ENCODE data around the gene FAM117A. TPM values are rescaled to one million over a fixed set of nuclear protein-coding genes. Genes with fewer than 3 reads are reported as not detected.

FAM117A gene
- total and polyA plus RNA-seq, 2 donors (not counting 1 experiment from before 2014, with no cell fraction given): 93.4 to 162 TPM

DNA sequence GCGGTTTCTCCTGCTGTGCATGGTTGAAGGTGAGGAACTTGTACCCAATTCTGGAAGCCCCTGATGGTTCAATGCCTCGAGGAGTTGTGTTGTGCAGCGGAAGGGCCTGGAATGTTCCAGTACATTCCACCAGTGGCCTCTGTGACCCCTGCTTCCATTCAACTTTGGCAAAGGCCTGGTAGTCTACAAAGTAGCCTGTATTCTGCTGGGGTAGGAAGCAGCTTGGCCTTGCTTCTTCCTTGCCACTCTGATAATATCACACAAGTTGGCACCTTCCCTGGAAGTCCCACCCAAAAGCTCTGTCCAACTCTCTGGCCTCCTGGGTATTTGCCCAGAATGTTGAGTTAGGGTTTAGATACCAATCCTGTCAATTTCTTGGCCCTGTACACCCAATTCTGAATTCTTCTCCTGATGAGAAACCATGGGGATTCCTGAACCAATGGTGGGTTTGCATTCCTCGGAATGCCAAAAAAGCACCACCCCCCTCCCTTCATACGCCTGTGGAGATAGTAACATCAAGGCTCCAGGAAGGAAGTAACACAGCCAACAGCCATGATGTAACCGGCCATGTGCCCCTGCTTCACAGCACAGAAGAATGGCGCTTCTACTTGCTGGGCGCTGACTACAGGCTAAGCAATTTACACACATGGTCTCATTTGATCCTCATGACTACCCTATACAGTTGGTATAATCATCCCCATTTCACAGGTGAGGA is 11.8 kb upstream of the FAM117A start:
- Histone ChIP-seq H3K4me3 (ENCODE audit: control extremely low read depth in 1 of 5, extremely low read depth in 1 of 5, insufficient read depth in 1 of 5, low read depth in 2 of 5, low read length in 4 of 5) (no peak overlapping the region), H3K4me1 (ENCODE audit: control insufficient read depth in 2 of 2, insufficient read depth in 2 of 2, low read length in 2 of 2) (no peaks in the 10 kb centered on the region), H3K4me2 (replicated peaks; ENCODE audit: low read depth, low read length, poor library complexity, severe bottlenecking) (no peak overlapping the region), H3K27me3 (replicated peaks in 1 of 4; ENCODE audit: control extremely low read depth in 1 of 4, control insufficient read depth in 3 of 4, insufficient read depth in 4 of 4, low read length in 3 of 4) (no peaks in the 10 kb centered on the region), H4K20me1 (ENCODE audit: control insufficient read depth, insufficient read depth, low read length, poor library complexity, severe bottlenecking) (no peaks in the 10 kb centered on the region), H2AFZ (ENCODE audit: insufficient read depth, low read depth, low read length, poor library complexity, severe bottlenecking) (no peak overlapping the region), H3K79me2 (ENCODE audit: control insufficient read depth, insufficient read depth, low read length) (no peaks in the 10 kb centered on the region), H3K9me3 (ENCODE audit: control extremely low read depth in 1 of 3, control insufficient read depth in 2 of 3, insufficient read depth in 1 of 3, low read length in 2 of 3) (no peaks in the 10 kb centered on the region), H3K36me3 (replicated peaks in 1 of 2; ENCODE audit: control extremely low read depth in 1 of 2, control insufficient read depth in 1 of 2, extremely low read depth in 1 of 2, insufficient read depth in 2 of 2, low read length in 1 of 2) (no peaks in the 10 kb centered on the region), H3K27ac (ENCODE audit: low read length in 2 of 2) (no peak overlapping the region), H3K9ac (ENCODE audit: low read length) (no peak overlapping the region)
- POLR2A ChIA-PET: no interaction called here
- TF ChIP-seq, protein P1, sequence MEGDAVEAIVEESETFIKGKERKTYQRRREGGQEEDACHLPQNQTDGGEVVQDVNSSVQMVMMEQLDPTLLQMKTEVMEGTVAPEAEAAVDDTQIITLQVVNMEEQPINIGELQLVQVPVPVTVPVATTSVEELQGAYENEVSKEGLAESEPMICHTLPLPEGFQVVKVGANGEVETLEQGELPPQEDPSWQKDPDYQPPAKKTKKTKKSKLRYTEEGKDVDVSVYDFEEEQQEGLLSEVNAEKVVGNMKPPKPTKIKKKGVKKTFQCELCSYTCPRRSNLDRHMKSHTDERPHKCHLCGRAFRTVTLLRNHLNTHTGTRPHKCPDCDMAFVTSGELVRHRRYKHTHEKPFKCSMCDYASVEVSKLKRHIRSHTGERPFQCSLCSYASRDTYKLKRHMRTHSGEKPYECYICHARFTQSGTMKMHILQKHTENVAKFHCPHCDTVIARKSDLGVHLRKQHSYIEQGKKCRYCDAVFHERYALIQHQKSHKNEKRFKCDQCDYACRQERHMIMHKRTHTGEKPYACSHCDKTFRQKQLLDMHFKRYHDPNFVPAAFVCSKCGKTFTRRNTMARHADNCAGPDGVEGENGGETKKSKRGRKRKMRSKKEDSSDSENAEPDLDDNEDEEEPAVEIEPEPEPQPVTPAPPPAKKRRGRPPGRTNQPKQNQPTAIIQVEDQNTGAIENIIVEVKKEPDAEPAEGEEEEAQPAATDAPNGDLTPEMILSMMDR (IDR thresholded peaks at IDR 0.05): no peak
- TF ChIP-seq EZH2 (IDR thresholded peaks at IDR 0.05; ENCODE audit: borderline replicate concordance, insufficient read depth, low read depth, low read length, poor library complexity, severe bottlenecking): no peak
- CTCF ChIA-PET: interaction anchor here (1.5 to 4.8 kb wide), 3 partner anchors 11 to 208 kb away, joined by 4 to 58 read pairs (median 17); partner anchors contain the start of gene SLC35B1
- DNase-seq (no peak), ATAC-seq (ENCODE audit: low read depth) (no peak)
- WGBS (ENCODE audit: insufficient coverage): 94% methylated on average over 5 of the region's 8 CpGs
- Mint-ChIP-seq H3K27ac (no peak overlapping the region), H3K9me3 (ENCODE audit: insufficient read depth) (no peaks in the 10 kb centered on the region), H3K4me1 (peaks cover 3% of the 10 kb centered on the region), H3K27me3 (peaks cover 3% of the 10 kb centered on the region), H3K4me3 (no peak overlapping the region)
- intact Hi-C loops (cut with micrococcal nuclease): no loop called here

DNA sequence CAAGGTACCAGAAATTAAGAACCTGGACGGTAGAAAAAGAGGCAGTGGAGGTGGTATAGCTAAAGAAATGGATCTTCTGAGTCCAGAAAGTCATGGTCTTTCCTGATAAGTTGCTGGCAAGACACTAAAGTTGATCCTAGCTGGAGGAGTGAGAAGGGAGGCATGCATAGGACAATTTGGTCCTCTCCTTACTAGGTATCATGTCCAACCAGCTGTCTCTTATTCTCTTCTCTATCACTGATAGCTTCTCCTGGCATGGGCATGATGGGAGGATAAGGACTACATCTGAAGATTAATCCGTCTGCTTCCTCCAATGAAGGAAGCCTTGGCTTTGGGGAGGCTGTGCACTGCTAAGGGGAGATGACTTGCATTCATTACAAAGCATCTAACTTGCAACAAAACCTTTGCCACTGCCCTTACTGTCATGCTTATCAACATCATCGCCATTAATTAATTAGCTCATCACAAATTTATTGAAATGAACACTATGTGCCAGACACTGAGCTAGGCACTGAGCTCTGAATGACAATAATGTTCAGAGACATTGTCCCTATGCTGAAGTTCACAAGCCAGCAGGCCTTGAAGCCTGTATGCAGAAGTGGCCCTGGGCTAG is 3.1 kb upstream of the FAM117A start:
- Histone ChIP-seq H3K9ac (ENCODE audit: low read length) (no peak overlapping the region), H3K9me3 (ENCODE audit: control extremely low read depth in 1 of 3, control insufficient read depth in 2 of 3, insufficient read depth in 1 of 3, low read length in 2 of 3) (peaks cover 0 to 3% (median 1%) of the 10 kb centered on the region in 3 donors), H3K4me1 (ENCODE audit: control insufficient read depth in 2 of 2, insufficient read depth in 2 of 2, low read length in 2 of 2) (peaks cover 15 to 19% of the 10 kb centered on the region in 2 donors), H3K36me3 (replicated peaks in 1 of 2; ENCODE audit: control extremely low read depth in 1 of 2, control insufficient read depth in 1 of 2, extremely low read depth in 1 of 2, insufficient read depth in 2 of 2, low read length in 1 of 2) (no peaks in the 10 kb centered on the region), H3K79me2 (ENCODE audit: control insufficient read depth, insufficient read depth, low read length) (peaks cover 21% of the 10 kb centered on the region), H3K27me3 (replicated peaks in 1 of 4; ENCODE audit: control extremely low read depth in 1 of 4, control insufficient read depth in 3 of 4, insufficient read depth in 4 of 4, low read length in 3 of 4) (no peaks in the 10 kb centered on the region), H4K20me1 (ENCODE audit: control insufficient read depth, insufficient read depth, low read length, poor library complexity, severe bottlenecking) (peaks cover 17% of the 10 kb centered on the region), H2AFZ (ENCODE audit: insufficient read depth, low read depth, low read length, poor library complexity, severe bottlenecking) (no peak overlapping the region), H3K4me2 (replicated peaks; ENCODE audit: low read depth, low read length, poor library complexity, severe bottlenecking) (no peak overlapping the region), H3K4me3 (ENCODE audit: control extremely low read depth in 1 of 5, extremely low read depth in 1 of 5, insufficient read depth in 1 of 5, low read depth in 2 of 5, low read length in 4 of 5) (no peak overlapping the region), H3K27ac (ENCODE audit: low read length in 2 of 2) (no peak overlapping the region)
- TF ChIP-seq, protein P1 (IDR thresholded peaks at IDR 0.05): no peak
- no peak for TF ChIP-seq EZH2 (IDR thresholded peaks at IDR 0.05; ENCODE audit: borderline replicate concordance, insufficient read depth, low read depth, low read length, poor library complexity, severe bottlenecking)
- no peak overlapping the region for H3K27ac Mint-ChIP-seq
- H3K4me3 Mint-ChIP-seq: no peak overlapping the region
- WGBS (ENCODE audit: insufficient coverage): 94% methylated on average over 2 of the region's 3 CpGs
- H3K9me3 Mint-ChIP-seq (ENCODE audit: insufficient read depth): no peaks in the 10 kb centered on the region
- peaks cover 3% of the 10 kb centered on the region for H3K27me3 Mint-ChIP-seq
- H3K4me1 Mint-ChIP-seq: peaks cover 22% of the 10 kb centered on the region
- DNase-seq: no peak
- no peak for ATAC-seq (ENCODE audit: low read depth)
- CTCF ChIA-PET: interaction anchor here (1.0 to 1.5 kb wide), 3 partner anchors 21 to 71 kb away, joined by 3 to 4 read pairs (median 3); partner anchors contain the start of gene SLC35B1
- POLR2A ChIA-PET: interaction anchor here (1.4 kb wide), 1 partner anchor 21 kb away, joined by 6 read pairs; the partner anchor contains the start of gene KAT7
- intact Hi-C loops (cut with micrococcal nuclease): loop anchor here (5.0 kb wide), 1 partner anchor 535 kb away; the partner anchor contains the start of gene PHOSPHO1

All from B cell (primary cell).